Measurements from ENCODE around the gene MARK1.

The MARK1 gene

GRCh38 chr1:220703305-220703704, 175.4 kb downstream of the MARK1 start:
- H3K27me3 ChIP-seq (ENCODE audit: insufficient read depth, poor library complexity, severe bottlenecking) = no peaks in the 10 kb centered on the region
- ATAC-seq (ENCODE audit: low read depth) (no peak), DNase-seq (ENCODE audit: low spot score) (no peak)
- no peaks in the 10 kb centered on the region for H3K9me3 ChIP-seq (ENCODE audit: severe bottlenecking)
- no peaks in the 10 kb centered on the region for H3K4me1 ChIP-seq (ENCODE audit: insufficient read depth, poor library complexity, severe bottlenecking)
- no peak overlapping the region for H3K4me3 ChIP-seq (ENCODE audit: severe bottlenecking)
- TF ChIP-seq CTCF (IDR thresholded peaks at IDR 0.05; ENCODE audit: poor library complexity, severe bottlenecking) = no peak
- no peaks in the 10 kb centered on the region for H3K36me3 ChIP-seq (ENCODE audit: low read depth)
- H3K27ac ChIP-seq (ENCODE audit: poor library complexity, severe bottlenecking) = no peak overlapping the region

- Histone ChIP-seq H3K4me3 (ENCODE audit: severe bottlenecking) (no peak overlapping the region), H3K4me1 (ENCODE audit: insufficient read depth, poor library complexity, severe bottlenecking) (no peaks in the 10 kb centered on the region), H3K36me3 (ENCODE audit: low read depth) (no peaks in the 10 kb centered on the region), H3K27me3 (ENCODE audit: insufficient read depth, poor library complexity, severe bottlenecking) (no peaks in the 10 kb centered on the region), H3K27ac (ENCODE audit: poor library complexity, severe bottlenecking) (no peak overlapping the region), H3K9me3 (ENCODE audit: severe bottlenecking) (no peaks in the 10 kb centered on the region)
- DNase-seq (ENCODE audit: low spot score) (no peak), ATAC-seq (ENCODE audit: low read depth) (no peak)
- no peak for TF ChIP-seq CTCF (IDR thresholded peaks at IDR 0.05; ENCODE audit: poor library complexity, severe bottlenecking)
Observed at GRCh38 chr1:220705782-220706181, 177.8 kb downstream of the MARK1 start.

GRCh38 chr1:220706480-220706879, 178.5 kb downstream of the MARK1 start:
- Histone ChIP-seq H3K27me3 (ENCODE audit: insufficient read depth, poor library complexity, severe bottlenecking) (no peaks in the 10 kb centered on the region), H3K27ac (ENCODE audit: poor library complexity, severe bottlenecking) (no peak overlapping the region), H3K9me3 (ENCODE audit: severe bottlenecking) (no peaks in the 10 kb centered on the region), H3K4me1 (ENCODE audit: insufficient read depth, poor library complexity, severe bottlenecking) (no peaks in the 10 kb centered on the region), H3K4me3 (ENCODE audit: severe bottlenecking) (no peak overlapping the region), H3K36me3 (ENCODE audit: low read depth) (no peaks in the 10 kb centered on the region)
- DNase-seq (ENCODE audit: low spot score) (no peak), ATAC-seq (ENCODE audit: low read depth) (no peak)
- TF ChIP-seq CTCF (IDR thresholded peaks at IDR 0.05; ENCODE audit: poor library complexity, severe bottlenecking) = no peak

- H3K36me3 ChIP-seq (ENCODE audit: low read depth) = no peaks in the 10 kb centered on the region
- no peak overlapping the region for H3K4me3 ChIP-seq (ENCODE audit: severe bottlenecking)
- no peak overlapping the region for H3K27ac ChIP-seq (ENCODE audit: poor library complexity, severe bottlenecking)
- H3K9me3 ChIP-seq (ENCODE audit: severe bottlenecking) = no peaks in the 10 kb centered on the region
- H3K27me3 ChIP-seq (ENCODE audit: insufficient read depth, poor library complexity, severe bottlenecking) = no peaks in the 10 kb centered on the region
- no peak for TF ChIP-seq CTCF (IDR thresholded peaks at IDR 0.05; ENCODE audit: poor library complexity, severe bottlenecking)
- ATAC-seq (ENCODE audit: low read depth) (no peak), DNase-seq (ENCODE audit: low spot score) (no peak)
- no peaks in the 10 kb centered on the region for H3K4me1 ChIP-seq (ENCODE audit: insufficient read depth, poor library complexity, severe bottlenecking)
Observed at GRCh38 chr1:220707160-220707559, 179.2 kb downstream of the MARK1 start.

GRCh38 chr1:220708244-220708643, 180.3 kb downstream of the MARK1 start:
- Histone ChIP-seq H3K27me3 (ENCODE audit: insufficient read depth, poor library complexity, severe bottlenecking) (no peaks in the 10 kb centered on the region), H3K36me3 (ENCODE audit: low read depth) (no peaks in the 10 kb centered on the region), H3K4me3 (ENCODE audit: severe bottlenecking) (no peak overlapping the region), H3K27ac (ENCODE audit: poor library complexity, severe bottlenecking) (no peak overlapping the region), H3K9me3 (ENCODE audit: severe bottlenecking) (no peaks in the 10 kb centered on the region), H3K4me1 (ENCODE audit: insufficient read depth, poor library complexity, severe bottlenecking) (no peaks in the 10 kb centered on the region)
- no peak for TF ChIP-seq CTCF (IDR thresholded peaks at IDR 0.05; ENCODE audit: poor library complexity, severe bottlenecking)
- ATAC-seq (ENCODE audit: low read depth) (no peak), DNase-seq (ENCODE audit: low spot score) (no peak)

Data from RWPE2 (cell line).